Right ventricle myocardium superior (tissue), 1 donor: ENCODE measurements around the gene AP1AR. TPM values are rescaled to one million over a fixed set of nuclear protein-coding genes. Genes with fewer than 3 reads are reported as not detected.
"Not testable (repeated sequence)": the region's sequence is repeated elsewhere in the genome, so short reads cannot be mapped to it uniquely, and the experiment has no call there.

Experiments
- ATAC-seq: fragments of 200-7000 bp; cut with Tn5 transposase; one replicate; pipeline ENCODE4 v1.9.1; 2020; ENCODE audit warnings: mild to moderate bottlenecking; ENCODE audit not compliant: poor library complexity
- DNase-seq: peaks from one replicate; pipeline ENCODE4 v3.0.0-alpha.2; 2020
- intact Hi-C: fragments of 100-400 bp; cut with DNase I; formaldehyde crosslinking; loops from one replicate; pipeline ENCODE4 v1.11.2; 2022
- long read RNA-seq: library from polyadenylated mRNA; unstranded; transcript quantifications from one replicate; pipeline ENCODE4 v2.0.0, GENCODE V29; 2021
- total RNA-seq: library from RNA; stranded (reverse); fragmentation: NEBNext Ultra II Directional; extraction: Animal tissue kit (Norgen Biotek cat#: 25700); gene quantifications from one replicate; pipeline ENCODE4 v1.2.1, GENCODE V29; 2021
- donor health status: DM: no; HTN: yes; CAD: no; lungs with severe emphysema.

AP1AR gene, protein sequence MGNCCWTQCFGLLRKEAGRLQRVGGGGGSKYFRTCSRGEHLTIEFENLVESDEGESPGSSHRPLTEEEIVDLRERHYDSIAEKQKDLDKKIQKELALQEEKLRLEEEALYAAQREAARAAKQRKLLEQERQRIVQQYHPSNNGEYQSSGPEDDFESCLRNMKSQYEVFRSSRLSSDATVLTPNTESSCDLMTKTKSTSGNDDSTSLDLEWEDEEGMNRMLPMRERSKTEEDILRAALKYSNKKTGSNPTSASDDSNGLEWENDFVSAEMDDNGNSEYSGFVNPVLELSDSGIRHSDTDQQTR
- total RNA-seq, result 11.1 TPM
- long read RNA-seq, transcript AP1AR-202 (9 exons, 2,337 nt), result minor isoform, 5 of 40 reads
- long read RNA-seq, transcript AP1AR-201 (10 exons, 2,902 nt), result major isoform, 33 of 40 reads
- long read RNA-seq, partial matches to known transcripts, result 0 of 40 reads
- long read RNA-seq, other reads (novel, unspliced or antisense), result 2 of 40 reads

- intact Hi-C loops, result loop anchor here (2.0 kb wide), 1 partner anchor 131 kb away; no protein-coding TSS in a partner anchor
- peak; percentile 87 for ATAC-seq
Measured at GRCh38 chr4:112231779-112232713, at the start of gene AP1AR. TSS of gene AP1AR (plus strand) at chr4:112231787. CDS start at chr4:112232092, 305 bp downstream.

DNA sequence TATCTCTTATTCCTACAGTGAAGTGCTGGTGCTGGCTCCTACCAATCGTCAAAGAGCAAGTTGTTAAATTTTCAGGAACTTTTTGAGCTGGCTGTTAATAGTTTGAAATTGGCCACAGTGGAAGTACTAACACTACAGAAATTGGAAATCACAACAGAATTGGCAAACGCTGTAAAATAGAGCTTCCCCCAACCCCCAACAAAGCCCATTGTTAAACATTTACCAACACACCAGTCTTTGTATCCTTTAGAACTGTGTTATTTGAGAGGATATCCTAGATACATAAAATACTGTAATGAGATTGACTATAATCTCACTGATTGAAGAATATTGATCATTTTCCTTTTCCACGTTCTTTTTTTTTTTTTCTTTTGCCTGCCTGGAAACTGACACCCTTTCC is 49.0 kb upstream of the AP1AR start:
- intact Hi-C loops, result no loop called here
- ATAC-seq, result no peak
- DNase-seq, result no peak

More at GRCh38 chr4:112231779-112232713, at the start of gene AP1AR:
- DNase-seq, result peak; percentile 89

DNA sequence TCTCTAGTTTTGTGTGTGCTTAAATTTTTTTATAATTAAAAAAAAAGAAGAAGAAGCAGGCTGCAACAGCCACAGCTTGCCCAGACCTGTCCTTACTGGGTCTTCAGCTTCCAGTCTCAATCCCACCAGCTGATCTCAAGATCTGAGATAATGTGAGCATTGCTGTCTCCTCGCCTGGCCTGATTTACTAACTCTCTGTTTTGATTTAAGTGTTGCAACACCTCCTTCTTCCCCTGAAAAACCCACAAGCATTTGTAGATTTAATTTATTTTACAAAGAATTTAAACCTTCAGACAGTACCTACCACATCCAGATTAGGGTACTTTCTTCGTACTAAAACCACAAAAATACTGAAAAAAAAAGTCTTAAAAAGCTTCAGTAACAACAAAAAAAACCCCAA is 48.3 kb upstream of the AP1AR start:
- DNase-seq (no peak), ATAC-seq (no peak)
- intact Hi-C loops, result no loop called here

DNA sequence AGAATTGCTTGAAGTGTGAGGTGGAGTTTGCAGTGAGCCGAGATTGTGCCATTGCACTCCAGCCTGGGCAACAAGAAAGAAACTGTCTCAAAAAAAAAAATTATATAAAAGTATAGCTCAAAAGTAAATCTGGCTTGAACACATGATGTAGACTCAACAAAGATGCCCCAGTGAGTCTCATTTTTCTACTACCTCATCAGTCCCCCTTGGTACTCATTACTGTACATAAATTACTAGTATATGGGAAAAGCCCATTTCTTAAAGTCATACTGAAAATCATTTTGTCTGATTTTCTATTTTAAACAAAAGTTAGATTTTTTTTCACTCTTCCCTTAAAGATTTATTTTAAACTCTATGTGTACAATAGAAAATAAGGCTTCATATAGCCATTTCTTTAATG is 47.1 kb upstream of the AP1AR start:
- intact Hi-C loops, result no loop called here
- no peak for ATAC-seq
- DNase-seq, result no peak

DNA sequence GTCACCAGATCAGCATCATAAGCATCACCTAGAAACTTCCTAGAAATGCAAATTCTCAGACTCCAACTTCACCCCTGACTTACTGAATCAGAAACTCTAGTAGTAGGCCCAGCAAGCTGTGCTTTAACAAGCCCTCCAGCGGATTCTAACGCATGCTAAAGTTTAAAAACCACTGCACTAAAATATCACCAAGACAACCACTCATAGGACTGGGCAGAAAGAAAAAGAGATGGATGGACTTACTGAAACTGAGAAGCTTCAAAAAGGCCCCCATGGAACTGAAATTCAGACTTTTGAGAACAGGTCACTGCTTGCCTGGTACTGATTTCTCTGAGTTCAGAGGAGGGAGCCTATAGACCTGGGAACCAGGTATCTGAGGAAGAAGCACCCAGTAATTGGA is 46.3 kb upstream of the AP1AR start:
- no peak for DNase-seq
- no peak for ATAC-seq
- intact Hi-C loops, result no loop called here

GRCh38 chr4:112185740-112186670 is 45.6 kb upstream of the AP1AR start:
- no peak for DNase-seq
- intact Hi-C loops, result no loop called here
- no peak for ATAC-seq

DNA sequence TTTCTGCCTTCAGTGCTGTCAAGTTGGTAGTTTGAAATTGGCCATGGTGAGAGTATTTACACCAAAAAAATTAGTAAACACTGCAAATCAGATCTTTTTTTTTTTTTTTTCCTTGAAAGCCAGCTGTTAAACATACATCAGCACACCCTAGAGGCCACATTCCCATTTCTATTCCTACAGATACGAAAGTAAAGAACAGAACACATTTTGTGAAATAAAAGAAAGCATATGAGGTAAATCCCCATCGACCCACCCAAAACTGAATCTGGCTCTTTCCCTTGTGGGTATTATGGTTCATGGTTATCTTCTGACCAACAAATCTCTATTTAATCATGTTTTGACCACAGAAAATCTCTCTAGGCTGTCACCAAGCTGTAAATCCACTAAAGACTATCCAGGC is 41.8 kb upstream of the AP1AR start:
- ATAC-seq (peak; percentile 53), DNase-seq (no peak)
- intact Hi-C loops, result no loop called here

DNA sequence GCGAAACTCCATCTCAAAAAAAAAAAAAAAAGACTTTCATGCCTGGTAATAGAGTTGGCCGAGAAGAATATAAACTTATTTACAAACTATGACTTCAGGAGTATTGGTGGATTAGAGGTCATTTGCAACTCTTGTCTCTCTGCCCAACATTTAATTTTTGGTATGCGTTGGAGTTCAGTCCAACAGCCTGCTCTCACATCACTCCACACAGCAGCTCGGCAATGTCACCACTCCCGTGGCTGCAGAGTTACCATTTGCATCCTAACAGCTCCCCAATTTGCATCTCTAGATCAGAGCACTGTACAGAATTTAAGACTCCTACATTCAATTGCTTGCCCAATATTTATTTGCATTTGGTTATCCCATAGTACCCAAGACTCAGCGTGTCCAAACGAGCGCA is 40.9 kb upstream of the AP1AR start:
- DNase-seq (no peak), ATAC-seq (peak; percentile 79)
- intact Hi-C loops, result no loop called here

- intact Hi-C loops, result no loop called here
- DNase-seq, result no peak
- no peak for ATAC-seq
Measured at GRCh38 chr4:112196461-112196860, 35.1 kb upstream of the AP1AR start.

GRCh38 chr4:112199041-112199440 is 32.5 kb upstream of the AP1AR start:
- DNase-seq (no peak), ATAC-seq (no peak)
- intact Hi-C loops, result no loop called here

DNA sequence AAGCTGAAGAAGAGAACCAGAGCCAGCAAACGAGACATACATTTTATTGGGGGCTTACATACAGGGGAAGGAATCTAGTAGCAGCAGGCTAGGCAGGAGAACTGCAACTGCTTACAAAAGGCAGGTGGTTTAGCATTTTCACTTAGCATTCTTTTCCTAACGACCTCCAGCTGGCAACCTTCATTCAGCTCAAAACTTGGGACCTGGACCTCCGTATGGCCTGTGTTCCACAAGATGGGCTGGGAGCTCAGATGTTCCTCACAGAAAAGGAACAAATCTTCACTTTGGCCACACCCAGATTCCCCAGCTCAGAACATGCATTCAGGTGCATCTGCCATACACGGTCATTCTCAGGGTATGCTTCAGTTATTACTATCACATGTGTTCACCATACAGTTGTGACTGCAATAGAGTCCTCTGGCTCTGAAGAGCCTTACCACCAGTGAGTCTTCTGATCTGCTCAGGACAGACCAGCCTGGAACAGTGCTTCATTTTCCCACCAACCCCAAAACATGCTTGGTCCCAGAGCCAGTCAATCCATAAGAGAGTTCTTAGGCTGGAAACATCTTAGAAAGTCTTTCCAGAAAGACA is 29.6 kb upstream of the AP1AR start:
- ATAC-seq (no peak), DNase-seq (no peak)
- intact Hi-C loops, result no loop called here

GRCh38 chr4:112203593-112203992 is 28.0 kb upstream of the AP1AR start:
- ATAC-seq (no peak), DNase-seq (no peak)
- intact Hi-C loops, result no loop called here

GRCh38 chr4:112206431-112206830 is 25.2 kb upstream of the AP1AR start:
- ATAC-seq (no peak), DNase-seq (no peak)
- intact Hi-C loops, result no loop called here

DNA sequence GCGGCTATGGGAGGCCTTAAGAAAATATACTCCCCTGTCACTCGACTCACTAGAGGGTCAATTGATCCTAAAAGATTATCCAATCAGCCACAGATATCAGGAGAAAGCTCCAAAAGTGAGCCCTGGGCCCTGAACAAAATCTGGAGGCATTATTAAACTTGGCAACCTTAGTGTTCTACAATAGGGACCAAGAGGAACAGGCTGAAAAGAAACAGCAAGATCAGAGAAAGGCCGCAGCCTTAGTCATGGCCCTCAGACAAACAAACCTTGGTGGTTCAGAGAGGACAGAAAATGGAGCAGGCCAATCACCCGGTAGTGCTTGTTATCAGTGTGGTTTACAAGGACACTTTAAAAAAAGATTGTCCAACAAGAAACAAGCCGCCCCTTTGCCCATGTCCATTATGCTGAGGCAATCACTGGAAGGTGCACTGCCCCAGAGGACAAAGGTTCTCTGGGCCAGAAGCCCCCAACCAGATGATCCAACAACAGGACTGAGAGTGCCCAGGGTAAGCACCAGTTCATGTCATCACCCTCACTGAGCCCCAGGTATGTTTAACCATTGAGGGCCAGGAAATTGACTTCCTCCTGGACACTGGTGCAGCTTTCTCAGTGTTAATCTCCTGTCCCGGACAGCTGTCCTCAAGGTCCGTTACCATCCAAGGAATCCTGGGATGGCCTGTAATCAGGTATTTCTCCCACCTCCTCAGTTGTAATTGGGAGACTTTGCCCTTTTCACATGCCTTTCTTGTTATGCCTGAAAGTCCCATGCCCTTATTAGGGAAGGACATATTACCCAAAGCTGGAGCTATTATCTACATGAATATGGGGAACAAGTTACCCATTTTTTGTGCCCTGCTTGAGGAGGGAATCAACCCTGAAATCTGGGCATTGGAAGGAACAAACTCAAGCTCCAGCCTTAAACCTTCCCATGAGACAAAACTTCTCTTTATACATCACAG is 23.2 kb upstream of the AP1AR start:
- ATAC-seq, intact Hi-C loops: not testable (repeated sequence)

DNA sequence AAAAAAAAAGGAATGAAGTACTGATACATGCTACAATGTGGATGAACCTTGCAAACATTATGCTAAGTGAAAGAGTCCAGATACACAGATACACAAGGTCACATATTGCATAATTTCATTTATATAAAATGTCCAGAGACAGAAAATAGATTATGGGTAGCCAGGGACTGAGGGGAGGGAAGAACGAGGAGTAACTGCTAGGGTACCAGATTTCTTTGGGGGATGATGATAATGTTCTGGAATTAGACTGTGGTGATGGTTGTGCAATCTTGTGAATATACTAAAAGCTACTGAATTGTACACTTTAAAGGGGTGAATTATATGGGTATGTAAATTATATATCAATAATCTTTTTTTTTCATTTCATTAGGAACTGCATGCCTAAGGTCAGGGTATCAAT is 20.8 kb upstream of the AP1AR start:
- DNase-seq, result no peak
- intact Hi-C loops, result no loop called here

More for the DNA sequence above, 23.2 kb upstream of the AP1AR start:
- DNase-seq, result not testable (repeated sequence)

DNA sequence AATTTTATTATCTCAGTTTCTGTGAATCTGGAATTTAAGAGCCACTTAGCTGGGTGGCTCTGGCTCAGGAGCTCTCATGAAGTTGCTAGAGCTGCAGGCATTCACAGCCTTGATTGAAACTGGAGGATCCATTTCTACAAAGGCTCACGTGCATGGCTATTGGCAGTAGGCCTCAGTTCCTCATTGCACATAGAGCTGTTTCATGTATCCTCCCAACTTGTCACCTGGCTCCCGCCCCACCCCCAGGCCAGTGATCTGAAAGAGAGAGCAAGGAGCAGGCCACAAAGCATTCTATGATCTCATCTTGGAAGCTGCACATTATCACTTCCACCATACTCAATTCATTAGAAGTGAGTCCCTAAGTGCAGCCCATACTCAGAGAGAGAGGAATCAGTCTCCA is 18.5 kb upstream of the AP1AR start:
- DNase-seq, result no peak
- intact Hi-C loops, result no loop called here
- ATAC-seq, result peak; percentile 36

More for the DNA sequence above, 20.8 kb upstream of the AP1AR start:
- ATAC-seq, result no peak

DNA sequence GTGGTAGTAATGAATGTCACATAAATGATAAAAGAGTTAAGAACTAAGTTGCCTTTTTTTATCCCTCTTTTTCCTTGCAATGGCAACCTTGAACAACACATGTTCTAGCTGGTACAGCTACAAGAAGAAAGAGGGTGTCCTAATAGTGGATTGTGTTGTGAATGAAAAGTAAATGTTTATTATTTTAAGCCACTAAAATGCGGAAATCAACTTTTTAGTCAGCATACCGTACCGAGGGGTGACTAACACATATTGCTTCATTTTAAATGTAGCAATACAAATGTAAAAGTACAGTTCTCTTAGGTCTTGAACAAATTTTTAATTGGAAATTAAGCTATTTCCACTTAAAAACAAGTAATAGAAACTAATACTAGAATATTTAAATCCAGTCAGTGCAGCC is 17.7 kb upstream of the AP1AR start:
- DNase-seq (no peak), ATAC-seq (no peak)
- intact Hi-C loops, result no loop called here
